GM18502 (cell line): Measurements from ENCODE around the gene LRP1.

Experiments used
- ATAC-seq: cut with Tn5 transposase; IDR thresholded peaks from one replicate; pipeline ENCODE4 v1.9.1; 2021; ENCODE audit warnings: mild to moderate bottlenecking; ENCODE audit not compliant: unreplicated experiment, poor library complexity

The LRP1 gene

GRCh38 chr12:57185403-57185802 is 57.1 kb downstream of the LRP1 start:
- no peak for ATAC-seq

DNA sequence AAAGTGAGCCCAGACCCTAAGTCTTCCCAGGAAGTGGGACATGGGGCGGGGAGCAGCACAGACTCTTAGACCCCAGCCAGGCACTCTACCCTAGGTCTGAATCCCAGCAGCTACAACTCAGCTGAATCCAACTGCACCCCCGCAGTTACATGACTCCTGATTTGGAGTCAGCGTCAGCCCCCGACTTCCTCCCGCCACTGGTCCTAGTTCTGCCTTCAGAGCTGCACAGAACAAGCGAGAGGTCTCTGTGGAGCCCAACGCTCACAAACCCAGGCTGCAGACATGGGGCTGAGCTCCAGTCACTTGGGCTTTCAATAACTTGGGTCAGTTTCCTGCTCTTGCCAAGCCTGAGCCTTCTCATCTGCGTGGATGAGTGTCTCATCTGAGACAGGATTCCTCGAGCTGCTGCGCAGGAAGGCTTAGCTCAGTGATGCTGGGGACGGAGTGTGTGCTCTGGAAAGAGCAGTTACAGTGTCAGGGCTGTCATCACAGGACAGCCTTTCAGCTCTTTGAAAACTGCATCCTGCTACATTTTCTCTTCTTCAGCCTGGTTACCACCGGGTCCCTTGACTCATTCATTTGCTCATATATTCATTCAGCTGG is 57.7 kb downstream of the LRP1 start:
- ATAC-seq = no peak

DNA sequence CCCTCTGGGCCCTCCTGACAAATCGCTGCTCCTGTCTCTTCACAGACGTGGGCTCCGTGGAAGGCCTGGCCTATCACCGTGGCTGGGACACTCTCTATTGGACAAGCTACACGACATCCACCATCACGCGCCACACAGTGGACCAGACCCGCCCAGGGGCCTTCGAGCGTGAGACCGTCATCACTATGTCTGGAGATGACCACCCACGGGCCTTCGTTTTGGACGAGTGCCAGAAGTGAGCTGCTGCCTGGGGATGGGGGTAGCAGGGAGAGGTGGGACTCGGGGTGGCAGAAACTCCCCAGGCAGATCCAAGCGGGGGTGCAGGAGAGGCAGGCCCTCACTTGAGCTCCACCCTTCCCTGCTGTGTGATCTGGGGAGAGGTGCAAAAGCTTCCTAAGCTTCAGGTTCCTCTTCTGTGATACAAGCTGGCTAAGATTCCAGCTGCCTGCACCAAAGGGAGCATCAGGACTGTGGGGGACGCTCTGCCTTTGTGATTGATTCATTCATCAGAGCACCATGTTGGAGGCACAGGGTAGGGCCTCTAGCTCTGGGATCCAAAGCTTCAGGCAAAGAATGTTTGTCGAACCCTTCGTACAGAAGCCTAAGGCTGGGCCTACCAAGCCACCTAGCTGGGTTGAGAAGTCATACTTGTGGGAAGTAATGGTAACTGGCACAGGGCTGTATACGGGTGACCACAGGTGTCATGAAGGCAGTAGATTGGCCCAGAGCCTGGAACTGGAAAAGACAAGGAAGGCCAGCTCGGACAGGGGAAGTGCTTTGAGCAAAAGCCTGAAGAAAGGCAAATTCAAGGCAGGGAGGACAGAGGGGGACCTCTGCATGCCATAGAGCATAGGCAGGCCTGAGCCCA is 59.2 kb downstream of the LRP1 start:
- ATAC-seq = no peak

DNA sequence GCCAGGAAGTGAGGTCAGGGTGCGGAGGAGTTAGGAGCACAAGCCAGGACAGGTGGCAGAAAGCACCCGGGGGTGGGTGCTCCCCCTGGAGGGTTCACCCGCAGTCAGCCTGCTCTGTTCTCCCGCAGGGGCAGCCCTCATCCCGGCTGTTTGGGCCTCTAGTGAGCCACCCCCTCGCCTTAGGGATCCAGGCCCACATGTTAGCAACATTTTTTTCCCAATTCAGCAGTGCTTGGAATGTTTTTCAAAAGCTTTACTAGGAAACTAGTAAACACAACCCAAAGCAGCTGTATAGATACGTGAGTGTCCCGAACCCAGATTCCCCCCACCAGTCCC is 59.8 kb downstream of the LRP1 start:
- no peak for ATAC-seq

DNA sequence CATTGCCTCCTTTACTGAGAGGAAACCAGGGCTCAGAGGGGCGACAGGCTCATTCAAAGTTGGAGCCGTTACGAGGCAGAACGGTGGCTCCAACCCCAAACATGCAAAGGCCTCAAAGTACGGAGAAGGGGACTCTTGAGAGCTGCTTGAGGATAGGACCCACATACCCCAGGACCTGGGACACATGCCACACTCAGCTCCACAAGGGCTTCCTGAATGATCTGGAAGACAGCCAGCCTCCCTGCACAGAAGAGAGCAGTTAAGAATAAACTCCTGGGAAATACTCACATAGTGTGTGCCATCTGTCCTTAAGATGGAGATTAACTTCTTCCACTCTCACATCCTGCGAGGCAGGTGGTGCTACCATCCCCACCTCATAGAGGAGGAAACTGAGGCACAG is 61.8 kb downstream of the LRP1 start:
- no peak for ATAC-seq

DNA sequence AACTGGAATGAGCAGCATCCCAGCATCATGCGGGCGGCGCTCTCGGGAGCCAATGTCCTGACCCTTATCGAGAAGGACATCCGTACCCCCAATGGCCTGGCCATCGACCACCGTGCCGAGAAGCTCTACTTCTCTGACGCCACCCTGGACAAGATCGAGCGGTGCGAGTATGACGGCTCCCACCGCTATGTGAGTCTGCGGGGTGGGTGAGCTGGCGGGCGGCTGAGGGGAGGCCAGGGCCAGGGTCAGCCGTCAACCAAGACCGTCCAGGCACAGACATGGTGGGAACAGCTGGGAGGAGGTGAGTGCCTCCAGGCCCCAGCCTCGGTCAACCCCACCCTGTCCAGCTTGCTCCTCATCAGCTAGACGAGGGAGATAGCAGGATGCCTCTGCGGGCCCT is 62.5 kb downstream of the LRP1 start:
- no peak for ATAC-seq

- ATAC-seq = no peak
Measured at GRCh38 chr12:57191410-57191809, 63.1 kb downstream of the LRP1 start.

DNA sequence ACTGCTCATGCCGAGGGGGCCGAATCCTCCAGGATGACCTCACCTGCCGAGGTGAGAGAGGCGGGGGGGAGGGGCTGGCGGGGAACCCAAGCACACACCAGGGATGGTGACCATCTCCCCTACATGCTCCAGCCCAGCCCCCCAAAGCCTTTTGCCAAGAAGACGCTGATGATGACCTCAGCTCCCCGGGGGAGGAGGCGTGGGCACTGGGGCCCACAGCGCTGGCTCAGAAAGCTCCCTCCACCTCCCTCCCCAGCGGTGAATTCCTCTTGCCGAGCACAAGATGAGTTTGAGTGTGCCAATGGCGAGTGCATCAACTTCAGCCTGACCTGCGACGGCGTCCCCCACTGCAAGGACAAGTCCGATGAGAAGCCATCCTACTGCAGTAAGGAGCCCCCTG is 64.6 kb downstream of the LRP1 start:
- ATAC-seq = no peak

- ATAC-seq = no peak
Measured at GRCh38 chr12:57193706-57194245, 65.5 kb downstream of the LRP1 start.

DNA sequence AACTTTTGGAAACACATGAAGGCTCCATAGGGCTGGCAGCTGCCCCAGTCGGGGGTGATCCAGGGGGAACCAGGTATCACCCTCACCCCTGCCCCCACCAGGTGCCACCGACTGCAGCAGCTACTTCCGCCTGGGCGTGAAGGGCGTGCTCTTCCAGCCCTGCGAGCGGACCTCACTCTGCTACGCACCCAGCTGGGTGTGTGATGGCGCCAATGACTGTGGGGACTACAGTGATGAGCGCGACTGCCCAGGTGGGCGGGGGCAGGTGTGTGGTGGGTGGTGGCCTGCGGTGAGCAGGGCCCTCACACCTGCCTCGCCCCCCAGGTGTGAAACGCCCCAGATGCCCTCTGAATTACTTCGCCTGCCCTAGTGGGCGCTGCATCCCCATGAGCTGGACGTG is 66.0 kb downstream of the LRP1 start:
- no peak for ATAC-seq

DNA sequence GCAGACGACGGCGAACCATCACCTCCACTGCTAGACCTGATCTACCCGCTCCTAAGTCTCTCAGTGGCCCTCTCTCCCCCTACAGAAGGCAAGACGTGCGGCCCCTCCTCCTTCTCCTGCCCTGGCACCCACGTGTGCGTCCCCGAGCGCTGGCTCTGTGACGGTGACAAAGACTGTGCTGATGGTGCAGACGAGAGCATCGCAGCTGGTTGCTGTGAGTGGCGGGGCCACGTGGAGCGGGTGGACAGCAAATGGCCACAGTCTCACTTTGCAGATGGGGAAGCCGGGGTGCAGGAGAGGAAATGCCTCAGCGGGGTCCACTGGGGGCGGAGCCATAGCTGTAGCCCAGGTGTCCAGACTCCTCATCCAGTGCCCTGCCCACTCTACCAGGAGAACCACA is 66.9 kb downstream of the LRP1 start:
- no peak for ATAC-seq

DNA sequence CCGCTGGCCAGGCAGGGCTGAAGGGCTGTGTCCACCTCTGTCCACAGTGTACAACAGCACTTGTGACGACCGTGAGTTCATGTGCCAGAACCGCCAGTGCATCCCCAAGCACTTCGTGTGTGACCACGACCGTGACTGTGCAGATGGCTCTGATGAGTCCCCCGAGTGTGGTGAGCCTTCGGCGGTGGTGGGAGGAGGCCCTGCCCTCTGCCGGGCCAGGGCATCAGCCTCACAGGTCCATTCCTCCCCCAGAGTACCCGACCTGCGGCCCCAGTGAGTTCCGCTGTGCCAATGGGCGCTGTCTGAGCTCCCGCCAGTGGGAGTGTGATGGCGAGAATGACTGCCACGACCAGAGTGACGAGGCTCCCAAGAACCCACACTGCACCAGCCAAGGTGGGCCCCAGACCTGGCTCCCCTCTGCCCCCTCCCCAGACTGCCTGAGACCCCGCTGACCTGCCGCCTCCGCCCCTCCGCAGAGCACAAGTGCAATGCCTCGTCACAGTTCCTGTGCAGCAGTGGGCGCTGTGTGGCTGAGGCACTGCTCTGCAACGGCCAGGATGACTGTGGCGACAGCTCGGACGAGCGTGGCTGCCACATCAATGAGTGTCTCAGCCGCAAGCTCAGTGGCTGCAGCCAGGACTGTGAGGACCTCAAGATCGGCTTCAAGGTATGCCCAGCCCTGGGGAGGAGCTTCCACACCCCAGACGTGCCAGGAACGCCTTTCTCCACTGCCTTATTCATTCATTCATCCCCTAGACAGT is 67.5 kb downstream of the LRP1 start:
- ATAC-seq = no peak

- ATAC-seq = no peak
Measured at GRCh38 chr12:57196439-57196838, 68.2 kb downstream of the LRP1 start.

DNA sequence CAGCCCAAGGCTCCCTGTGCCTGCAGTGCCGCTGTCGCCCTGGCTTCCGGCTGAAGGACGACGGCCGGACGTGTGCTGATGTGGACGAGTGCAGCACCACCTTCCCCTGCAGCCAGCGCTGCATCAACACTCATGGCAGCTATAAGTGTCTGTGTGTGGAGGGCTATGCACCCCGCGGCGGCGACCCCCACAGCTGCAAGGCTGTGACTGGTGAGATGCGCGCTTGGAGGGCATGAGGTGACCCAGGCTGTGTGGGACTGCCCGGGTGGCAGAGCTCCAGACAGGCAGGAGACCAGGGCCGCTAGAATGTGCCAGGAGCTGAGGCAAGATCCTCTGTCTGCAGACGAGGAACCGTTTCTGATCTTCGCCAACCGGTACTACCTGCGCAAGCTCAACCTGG is 68.7 kb downstream of the LRP1 start:
- no peak for ATAC-seq

DNA sequence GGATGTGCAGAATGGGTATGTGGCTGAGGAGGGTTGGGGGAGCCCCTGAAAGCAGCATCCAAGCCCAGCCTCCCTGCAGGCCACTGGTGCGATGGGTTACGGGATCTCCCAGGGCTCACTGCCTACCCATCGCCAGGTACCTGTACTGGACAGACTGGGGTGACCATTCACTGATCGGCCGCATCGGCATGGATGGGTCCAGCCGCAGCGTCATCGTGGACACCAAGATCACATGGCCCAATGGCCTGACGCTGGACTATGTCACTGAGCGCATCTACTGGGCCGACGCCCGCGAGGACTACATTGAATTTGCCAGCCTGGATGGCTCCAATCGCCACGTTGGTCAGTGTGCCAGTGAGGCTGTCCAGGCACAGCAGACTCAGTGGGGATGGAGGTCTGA is 70.0 kb downstream of the LRP1 start:
- ATAC-seq = no peak

GRCh38 chr12:57199191-57199590 is 70.9 kb downstream of the LRP1 start:
- no peak for ATAC-seq

DNA sequence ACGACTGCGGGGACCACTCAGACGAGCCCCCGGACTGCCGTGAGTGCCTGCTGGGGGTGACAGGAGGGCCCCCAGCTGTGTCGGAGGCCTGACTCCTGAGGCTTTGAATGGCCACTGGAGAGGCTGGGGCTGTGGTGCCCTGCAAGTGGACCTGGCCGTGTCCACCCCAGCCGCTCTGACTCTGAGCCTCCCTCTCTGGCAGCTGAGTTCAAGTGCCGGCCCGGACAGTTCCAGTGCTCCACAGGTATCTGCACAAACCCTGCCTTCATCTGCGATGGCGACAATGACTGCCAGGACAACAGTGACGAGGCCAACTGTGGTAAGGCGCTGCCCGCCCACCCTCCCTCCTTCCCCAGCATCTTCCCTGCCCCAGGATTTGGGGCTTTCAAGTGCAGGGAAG is 72.2 kb downstream of the LRP1 start:
- no peak for ATAC-seq

- ATAC-seq = no peak
Measured at GRCh38 chr12:57201219-57201618, 72.9 kb downstream of the LRP1 start.

DNA sequence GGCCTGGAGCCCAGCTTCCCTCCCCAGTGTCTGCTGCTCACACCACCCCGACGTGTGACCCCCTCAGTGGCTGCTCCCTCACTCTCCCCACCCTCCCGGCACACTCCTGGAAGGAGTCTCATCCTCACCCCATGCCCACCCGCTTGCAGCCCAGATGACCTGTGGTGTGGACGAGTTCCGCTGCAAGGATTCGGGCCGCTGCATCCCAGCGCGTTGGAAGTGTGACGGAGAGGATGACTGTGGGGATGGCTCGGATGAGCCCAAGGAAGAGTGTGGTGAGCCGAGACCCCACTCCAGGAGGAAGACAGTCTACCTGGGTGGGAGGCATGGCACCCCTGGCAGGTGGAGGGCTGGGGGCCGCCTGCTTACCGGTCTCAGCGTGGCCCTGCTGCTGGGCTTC is 73.3 kb downstream of the LRP1 start:
- ATAC-seq = no peak

DNA sequence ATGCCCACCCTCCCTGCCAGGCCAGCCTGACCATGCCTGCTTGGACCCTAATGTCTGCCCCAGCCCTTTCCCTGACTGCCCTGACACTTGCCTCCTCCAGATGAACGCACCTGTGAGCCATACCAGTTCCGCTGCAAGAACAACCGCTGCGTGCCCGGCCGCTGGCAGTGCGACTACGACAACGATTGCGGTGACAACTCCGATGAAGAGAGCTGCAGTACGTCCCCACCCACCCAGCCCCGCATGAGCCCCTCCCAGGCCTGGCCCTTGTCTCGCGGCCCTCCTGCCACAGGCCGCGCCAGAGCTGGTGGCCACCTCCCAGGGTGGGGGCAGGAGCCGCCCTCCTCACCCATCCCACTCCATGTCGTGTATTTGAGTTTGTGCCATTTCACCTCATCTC is 74.0 kb downstream of the LRP1 start:
- ATAC-seq = no peak

DNA sequence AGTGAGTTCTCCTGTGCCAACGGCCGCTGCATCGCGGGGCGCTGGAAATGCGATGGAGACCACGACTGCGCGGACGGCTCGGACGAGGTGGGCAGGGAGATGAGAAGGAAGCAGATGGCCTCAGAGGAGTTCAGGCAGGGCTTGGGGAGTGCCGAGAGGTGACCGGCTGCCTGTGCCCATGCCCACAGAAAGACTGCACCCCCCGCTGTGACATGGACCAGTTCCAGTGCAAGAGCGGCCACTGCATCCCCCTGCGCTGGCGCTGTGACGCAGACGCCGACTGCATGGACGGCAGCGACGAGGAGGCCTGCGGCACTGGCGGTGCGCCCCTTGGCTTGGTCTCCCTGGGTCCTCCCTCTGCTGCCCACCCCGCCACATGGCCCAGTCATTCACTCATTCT is 74.9 kb downstream of the LRP1 start:
- ATAC-seq = no peak
